ENCODE results near the gene ANKH.
A peak's percentile ranks its signal among the peaks of the same experiment; 100 is the strongest.

ANKH gene

DNA sequence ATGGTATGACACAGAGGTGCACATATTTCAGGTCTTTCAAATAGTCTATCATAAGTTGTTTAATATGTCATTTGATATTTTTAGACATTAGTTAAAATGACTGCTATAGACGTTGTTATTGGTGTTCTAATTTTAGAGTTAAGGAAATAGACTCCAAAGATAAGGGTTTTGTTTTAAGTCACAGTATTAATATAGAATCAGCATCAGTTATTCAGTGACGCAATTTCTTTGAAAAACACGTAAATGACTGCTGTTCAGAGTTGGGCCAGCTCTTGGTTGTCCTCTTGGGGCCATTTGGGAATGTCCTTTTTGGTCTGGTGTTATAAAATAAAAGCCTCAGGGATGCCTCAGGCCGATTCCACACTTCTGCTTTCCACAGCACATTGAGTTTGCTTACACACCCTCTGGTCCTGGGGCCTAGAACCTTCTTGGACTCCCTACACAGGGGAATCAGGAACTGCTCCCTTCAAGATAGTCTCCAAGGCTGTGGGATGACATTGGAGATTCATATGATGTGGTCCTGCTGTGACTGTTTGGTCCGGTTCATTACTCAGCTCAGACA lies 192.7 kb downstream of the ANKH start:
- no peak for DNase-seq

DNA sequence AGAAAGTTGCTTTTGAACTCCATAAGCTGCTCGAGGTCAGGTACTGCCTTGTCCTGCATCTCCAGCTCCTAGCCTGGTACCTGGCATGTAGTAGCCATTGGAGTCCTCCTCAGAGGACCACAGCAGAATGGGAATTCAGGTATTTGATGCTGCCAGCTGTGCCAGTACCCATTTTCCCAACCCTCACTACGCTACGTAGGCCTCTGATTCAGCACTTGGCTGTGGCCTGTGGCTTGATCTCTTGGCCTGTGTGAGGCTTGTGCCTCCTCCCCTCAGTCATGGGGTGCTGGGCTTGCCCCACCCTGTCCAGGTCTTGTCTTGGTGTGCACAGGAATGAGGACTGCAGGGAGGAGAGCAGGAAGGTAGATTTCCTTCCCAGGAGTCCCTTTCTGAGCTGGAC lies 195.3 kb downstream of the ANKH start:
- no peak for DNase-seq

DNA sequence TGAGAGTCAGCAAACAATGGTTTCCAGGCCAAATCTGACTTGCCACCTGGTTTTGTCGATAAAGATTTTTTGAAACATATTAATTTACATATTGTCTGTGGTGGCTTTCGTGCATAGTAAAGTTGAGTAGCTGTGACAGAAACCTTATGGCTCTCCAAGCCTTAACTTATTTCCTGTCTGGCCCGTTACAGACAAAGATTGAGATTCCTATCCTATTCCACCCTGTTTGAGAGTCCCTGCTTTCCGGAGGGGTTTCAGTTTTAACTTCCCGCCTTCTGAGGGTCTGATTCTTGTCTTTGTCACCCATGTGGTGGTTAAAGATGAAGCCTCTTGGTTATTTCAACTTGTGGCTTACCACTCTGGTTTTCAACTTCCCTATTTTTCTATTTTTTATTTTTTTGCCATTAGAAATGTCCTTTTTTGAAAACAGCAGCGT lies 195.7 kb downstream of the ANKH start:
- no peak for DNase-seq

DNA sequence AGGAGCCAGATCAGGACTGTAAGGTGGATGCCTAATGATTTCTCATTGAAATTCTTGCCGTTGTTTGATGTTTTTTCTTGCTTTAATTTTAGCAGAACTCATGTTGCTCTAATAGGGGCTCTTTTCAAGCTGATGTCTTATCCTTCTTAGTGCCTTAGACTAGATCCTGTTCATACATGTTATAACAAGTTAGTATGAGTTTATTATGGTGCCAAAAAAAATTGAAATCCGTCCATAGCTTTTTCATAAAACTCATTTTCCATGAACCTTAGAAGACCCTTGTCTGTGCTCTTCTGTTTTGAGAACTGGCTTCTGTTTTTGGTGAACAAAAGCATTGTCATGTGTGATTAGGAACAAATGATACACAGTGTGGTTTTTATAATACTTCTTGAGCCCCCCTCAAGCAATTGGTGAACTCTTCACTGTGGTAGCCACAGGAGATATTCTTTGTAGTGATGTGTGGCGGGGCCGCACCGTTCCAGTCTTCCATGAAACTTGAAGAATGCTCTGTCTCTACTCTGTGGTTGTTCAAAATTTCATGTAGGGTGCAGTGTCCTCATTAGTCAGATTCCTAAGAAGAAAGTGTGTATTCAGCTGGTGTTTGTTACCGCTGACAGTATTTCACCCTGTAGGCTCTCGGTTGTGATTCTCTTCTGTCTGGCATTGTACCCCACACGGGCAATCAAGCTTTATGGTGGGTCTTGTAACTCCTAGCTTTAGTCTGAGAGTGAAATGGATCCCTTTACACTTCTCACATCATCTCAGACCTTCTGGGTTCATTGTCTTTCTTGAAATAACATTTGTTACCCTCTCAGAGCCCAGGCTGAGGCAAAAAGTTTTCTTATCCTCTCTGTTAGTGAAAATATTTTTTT lies 196.4 kb downstream of the ANKH start:
- DNase-seq: no peak

DNA sequence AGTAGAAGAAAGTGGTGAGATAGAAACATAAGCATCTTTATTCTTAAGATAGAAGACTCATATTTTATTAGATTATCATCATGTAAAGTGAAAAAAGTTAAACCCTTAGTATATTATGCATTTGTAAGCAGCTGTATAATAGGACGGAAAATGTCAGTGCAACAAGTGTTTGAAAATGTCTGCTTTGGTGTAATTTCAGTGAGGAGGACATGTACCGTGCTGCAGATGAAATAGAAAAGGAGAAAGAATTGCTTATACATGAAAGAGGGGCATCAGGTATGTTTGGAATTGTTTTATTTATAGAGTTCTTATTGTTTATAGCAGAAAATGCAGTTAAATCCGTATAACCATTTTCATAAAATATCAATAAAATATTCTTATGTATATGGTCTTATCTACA lies 198.1 kb downstream of the ANKH start:
- no peak for DNase-seq

DNA sequence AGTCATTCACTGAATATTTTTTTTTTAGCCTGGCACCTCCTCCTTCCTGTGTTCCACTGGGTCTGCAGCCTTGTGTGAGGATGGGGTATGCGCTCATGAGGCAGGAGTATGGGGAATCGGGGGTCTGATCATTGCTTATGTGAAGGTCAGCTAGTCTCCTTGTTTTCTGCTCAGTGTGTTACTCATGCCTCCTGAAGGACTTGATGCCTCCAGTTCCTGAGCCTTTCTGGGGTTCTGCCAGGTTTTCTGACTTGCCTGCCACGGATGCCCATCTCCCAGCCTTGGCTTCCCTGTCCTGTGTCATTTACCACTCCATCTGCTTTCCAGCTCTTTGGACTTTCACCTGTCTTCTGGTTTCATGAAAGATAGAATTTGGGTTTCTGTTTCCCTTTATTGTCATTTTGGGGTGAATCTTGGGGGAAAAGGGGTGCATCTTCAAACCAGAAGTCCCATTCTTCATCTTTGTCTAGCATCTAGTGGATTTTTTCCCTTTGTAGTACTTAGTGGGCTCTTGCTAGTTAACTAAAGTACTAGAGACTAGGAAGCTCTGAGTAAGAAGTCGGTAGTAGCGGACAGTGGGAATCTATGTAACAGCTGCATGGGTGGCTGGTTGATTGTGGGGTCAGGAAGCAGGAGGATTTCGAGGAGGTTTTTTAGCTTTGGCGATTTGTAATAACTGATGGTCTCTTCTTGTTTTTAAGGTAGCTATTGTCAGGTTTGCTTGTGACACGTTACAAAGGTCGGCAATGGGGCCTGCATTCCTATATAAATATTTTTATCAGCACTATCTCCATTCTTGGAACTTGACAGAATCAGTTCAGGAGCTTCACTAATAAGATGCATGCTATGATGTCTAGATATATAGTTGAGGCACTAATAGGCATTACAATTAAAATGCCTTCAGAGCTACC lies 198.8 kb downstream of the ANKH start:
- DNase-seq: no peak

DNA sequence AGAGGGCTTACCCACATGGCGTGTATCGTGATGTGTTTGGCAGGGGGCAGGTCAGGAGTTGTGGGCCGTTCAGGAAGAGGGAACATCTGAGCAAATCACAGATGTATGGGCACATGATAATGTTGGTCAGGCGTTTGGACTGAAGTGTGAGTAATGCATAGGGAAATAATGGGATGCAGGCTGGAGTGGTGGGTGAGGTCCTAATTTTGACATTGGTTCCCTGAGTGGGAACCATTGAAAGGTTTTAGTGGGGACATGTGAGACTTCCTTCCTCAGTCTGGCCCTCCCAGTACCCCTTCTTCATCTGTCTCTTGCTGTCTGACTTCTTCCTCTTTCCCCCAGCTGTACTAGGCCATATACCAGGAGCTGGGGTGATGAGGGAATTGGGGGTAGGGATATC lies 199.5 kb downstream of the ANKH start:
- DNase-seq: no peak

DNA sequence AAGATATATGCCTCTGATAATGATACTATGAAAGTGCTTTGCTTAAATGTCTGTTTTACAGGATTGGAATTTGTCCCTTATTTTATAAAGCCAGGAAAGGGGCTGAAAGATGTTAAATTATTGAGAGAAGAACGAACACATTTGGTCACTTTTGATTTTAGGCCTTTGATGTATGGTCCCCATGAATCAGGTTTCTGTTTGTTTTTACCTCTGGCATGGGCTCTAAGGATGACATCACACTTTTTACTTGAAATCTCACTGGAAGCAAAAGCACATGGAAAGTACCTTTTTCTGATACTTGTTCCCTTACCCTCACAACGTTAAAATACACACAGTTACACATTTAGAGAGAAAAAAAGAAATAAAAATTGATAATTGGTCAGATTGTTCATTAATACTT lies 200.2 kb downstream of the ANKH start:
- DNase-seq: no peak

DNA sequence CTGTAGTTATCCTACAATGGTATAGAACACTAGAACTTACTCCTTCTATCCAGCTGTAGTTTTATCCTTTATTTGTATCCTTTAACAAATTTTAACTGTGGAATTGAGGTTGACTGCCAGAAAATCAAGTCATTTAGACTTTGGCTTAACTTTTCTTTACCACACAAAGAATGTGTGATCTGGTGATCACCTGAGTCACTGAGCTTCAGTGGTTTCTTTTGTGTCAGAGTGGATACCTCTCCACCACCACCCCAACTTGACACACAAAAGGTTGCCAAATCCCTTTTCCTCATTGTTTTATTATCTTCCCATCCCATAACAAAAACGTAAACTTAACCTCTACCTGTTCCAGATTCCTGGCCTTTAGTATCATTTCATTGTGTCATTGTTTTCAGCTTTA lies 201.6 kb downstream of the ANKH start:
- DNase-seq: no peak

DNA sequence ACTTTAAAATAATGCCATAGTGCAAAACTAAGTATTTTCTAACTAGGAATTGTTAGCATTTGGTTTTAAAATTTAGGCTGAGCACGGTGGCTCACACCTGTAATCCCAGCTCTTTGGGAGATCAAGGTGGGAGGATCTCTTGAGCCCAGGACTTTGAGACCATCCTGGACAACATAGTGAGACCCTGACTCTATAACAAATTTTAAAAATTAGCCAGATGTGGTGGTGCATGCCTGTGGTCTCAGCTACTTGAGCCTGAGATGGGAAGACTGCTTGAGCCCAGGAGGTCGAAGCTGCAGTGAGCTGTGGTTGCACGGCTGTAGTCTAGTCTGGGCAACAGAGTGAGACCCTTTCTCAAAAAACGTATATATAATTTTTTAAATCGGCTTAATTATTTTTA lies 202.2 kb downstream of the ANKH start:
- DNase-seq: no peak

DNA sequence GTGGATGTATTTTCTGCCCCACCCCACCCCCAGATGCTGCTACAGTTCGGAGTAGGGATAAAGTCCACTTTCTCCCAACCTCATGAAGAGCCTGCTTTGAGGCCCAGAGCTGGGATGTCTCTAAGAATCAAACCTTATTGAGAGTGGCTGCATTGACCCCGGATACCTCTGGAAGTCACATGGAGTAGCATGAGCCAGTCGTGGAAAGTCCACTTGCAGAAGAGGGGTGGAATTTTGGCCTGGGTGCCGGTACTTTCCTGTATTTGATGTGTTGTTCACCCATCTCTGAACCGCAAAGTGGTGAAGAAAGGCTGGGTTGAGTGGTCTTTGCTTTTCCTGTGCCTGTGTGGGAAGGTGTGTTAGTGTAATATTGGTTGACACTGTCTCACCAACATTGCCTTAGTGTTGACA lies 203.4 kb downstream of the ANKH start:
- DNase-seq: no peak

DNA sequence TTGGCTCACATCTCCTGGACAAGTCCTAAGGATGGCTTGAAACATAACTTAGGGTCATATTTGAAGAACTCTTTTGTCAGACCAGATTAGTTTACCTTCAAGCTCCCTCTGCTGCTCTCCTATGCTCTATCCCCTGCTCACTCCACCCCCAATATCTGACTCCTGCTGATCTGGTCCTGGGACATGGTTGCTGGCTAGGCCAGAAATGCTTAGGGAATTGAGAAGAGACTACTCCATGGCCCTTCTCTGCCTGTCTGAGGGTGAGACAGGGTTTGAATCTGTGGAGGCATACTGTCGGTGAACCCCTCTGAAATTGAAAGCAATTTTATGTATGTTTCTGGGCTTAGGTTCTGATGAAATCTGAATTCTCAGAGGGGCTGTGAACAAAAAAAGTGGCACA lies 203.8 kb downstream of the ANKH start:
- no peak for DNase-seq

DNA sequence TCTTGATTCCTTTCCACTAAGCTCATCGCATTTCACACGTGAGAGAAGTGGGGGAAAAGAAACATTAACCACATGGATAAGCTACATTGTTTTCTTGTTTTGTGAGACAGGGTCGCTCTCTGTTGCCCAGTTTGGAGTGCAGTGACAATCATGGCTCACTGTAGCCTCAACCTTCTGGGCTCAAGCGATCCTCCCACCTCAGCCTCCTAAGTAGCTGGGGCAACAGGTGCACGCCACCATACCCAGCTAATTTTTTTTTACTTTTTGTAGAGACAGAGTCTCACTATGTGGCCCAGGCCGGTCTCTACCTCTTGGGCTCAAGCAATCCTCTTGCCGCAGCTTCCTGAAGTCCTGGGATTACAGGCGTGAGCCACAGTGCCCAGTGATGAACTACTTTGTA lies 204.3 kb downstream of the ANKH start:
- DNase-seq: no peak

DNA sequence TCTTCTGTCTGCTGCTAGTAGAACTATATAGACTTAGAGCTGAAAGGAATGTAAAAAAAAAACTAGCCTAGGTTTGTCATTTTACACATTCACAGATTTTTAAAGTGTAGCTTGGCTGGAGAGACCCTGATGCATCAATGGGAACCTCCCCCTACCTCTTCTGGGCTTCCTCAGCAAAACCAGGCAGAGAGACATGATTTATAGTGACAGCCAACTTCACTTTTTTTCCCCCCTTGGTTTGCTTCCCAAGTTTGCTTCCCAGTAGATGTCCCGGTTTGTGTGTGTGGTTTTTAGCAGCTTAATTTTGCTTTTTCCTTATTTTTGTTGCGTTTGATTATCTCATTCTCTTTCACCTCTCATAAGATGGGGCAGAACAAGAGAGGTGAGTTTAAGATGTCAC lies 205.2 kb downstream of the ANKH start:
- DNase-seq: no peak

DNA sequence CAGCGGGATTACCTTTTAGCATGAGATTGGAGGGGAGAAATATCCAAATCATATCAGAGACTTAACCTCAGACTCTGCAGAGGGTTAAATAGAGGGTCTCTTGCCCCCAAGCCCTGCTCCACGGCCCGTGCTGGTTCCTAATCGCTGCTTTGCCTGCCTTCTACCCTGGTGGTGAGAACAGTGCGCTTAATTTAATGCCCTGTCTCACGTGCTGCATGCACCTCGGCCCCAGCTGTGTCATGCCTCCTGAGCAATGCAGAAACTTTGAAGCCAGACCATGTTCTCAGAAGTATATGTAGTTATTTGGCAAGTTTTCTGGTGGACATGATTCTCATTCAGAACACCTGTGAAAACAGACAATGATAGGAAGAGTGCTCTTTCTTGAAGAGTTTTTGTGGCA lies 205.6 kb downstream of the ANKH start:
- DNase-seq: no peak

DNA sequence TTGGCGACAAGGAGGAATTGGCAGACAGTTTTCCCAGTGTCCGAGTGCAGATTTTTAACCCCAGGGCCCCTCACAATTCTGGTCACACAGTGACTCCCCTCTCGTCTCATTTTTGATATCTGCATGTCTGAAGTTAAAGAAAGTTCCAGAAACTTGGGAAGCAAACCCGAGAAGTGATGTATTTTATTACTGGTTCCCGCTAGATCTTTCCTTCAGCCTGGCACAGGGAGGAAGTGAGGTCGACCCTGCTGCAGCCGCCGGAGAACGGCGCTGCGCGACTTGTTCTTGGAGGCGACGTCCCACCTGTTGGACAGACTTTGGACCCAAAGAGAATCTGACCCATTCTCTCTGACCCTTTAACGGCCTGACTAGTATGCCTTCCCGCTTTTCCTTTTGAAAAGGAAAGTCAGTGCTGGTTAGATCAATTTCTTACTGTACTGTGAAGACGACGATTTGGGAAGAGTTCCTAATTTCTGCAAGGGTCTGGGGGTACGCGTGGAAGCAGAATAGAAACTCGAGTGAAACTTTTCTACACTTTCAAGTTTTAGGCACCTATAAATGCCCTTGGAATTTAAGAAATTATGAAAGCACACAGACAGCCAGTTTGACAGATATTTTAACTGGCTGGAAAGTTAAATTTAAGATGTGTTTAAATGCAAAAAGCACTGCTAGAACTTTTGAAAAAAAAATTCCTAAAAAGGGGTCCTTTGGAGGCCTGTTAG lies 206.3 kb downstream of the ANKH start:
- DNase-seq: peak; percentile 51

DNA sequence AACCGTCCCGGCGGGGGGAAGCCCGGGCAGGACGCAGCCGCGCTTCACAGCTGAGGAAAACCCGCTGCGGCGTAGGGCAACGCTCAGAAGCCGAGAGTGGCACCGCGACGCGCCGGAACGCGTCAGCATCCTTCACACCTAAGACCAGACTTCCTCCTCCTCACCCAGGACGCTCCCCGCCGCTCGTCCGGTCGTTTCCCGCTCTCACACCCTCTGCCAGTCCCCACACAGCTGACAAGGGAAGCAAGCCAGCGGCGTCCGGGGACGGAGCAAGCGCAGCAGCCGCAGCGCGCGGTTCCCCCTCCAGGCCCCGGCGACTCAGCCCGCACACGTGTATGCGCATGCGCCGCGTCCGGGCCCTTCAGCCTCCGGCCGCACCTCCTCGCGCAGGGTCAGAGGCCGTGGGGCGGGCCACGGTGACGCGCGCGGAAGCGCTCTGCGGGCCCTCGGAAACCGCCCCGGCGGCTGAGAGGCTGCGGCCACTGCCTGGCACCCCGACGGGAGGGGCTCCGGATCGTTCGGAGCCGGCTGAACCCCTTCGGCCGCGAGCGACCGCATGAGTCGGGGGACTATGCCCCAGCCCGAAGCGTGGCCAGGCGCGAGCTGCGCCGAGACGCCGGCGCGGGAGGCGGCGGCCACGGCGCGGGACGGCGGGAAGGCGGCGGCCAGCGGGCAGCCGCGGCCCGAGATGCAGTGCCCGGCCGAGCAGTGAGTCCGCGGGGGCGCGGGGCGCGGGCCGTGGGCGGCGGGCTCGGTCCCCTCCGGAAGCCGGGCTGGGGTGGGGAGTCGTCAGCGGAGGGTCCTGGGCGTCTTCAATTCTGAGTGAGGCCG lies 207.1 kb downstream of the ANKH start, which contains the start of gene OTULIN:
OTULIN (plus strand) TSS at position 449 of the 831 bp plus-strand sequence; CDS start at position 557, 108 bp downstream.
- peak; percentile 92 for DNase-seq

DNA sequence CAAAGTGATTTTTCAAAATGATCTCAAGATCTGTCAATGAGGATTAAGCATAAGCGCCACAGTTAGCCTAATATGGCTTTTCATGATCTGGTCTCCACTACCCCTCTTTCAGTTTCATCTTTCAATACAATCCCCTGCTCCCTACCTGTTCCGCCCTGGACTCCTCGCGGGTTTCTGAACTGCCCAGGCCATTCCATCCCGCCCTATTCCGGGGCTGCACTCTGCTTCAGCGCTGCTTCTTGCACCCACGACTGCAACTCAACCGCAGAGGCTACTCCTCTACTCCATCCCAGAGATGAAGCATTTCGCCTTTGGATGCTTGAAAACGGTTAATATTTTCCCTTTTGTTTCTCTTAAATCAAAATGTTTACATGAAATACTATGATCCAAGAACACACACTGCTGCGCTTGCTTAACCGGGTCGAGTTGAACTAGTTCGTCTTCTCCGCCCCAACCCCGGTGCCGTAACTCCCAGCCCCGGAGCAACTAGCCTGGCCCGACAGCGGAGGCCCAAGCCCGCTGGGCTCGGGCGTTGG lies 207.8 kb downstream of the ANKH start:
- DNase-seq: peak; percentile 41

DNA sequence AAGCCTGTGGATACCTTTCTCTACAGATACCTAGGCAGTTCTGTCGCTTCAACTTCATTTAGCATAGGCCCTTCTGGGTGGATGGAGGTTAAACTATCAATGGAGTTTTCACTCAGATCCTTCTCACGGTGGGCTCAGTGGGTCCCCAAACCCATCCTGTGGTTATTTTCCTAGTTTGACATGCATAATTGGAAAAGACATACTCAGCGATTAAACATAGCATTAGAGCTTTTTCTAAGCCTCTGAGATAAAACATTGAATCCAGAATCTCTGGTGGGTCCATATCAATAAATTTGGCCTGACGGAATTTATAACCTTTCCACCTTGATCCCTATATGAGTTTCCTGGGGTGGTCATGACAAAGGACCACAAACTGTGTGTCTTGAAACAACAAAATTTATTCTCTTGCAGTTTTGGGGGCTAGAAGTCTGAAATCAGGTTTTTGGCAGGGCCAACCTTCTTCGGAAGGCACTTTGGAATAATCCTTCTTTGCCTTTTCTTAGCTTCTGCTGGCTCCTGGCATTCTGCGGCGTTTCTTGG lies 208.8 kb downstream of the ANKH start:
- no peak for DNase-seq

DNA sequence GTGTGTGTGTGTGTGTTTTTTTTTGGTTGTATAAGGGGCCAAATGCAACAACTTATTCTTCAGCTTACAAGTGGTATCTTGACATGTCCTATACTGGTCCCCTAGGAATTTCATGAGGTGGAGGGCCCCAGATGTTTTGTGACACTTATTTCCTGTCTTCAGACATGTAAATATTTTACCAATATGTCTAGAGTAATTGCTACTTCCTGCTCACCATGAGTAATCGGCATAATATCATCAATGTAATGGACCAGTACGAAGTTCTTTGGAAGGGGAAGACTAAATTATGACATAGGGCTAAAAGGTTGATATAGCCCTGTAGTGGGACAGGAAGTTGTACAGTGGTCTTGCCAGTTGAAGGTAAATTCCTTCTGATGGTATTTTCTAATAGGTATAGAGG lies 210.7 kb downstream of the ANKH start:
- no peak for DNase-seq
